HG02885 (cell line): ENCODE measurements around the gene NXPH4.

Experiments
- ATAC-seq: cut with Tn5 transposase; IDR thresholded peaks from one replicate; pipeline ENCODE4 v1.9.1; 2021; ENCODE audit warnings: mild to moderate bottlenecking; ENCODE audit not compliant: unreplicated experiment, poor library complexity

NXPH4 gene

DNA sequence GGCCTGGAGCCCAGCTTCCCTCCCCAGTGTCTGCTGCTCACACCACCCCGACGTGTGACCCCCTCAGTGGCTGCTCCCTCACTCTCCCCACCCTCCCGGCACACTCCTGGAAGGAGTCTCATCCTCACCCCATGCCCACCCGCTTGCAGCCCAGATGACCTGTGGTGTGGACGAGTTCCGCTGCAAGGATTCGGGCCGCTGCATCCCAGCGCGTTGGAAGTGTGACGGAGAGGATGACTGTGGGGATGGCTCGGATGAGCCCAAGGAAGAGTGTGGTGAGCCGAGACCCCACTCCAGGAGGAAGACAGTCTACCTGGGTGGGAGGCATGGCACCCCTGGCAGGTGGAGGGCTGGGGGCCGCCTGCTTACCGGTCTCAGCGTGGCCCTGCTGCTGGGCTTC is 15.0 kb upstream of the NXPH4 start:
- ATAC-seq, result no peak

DNA sequence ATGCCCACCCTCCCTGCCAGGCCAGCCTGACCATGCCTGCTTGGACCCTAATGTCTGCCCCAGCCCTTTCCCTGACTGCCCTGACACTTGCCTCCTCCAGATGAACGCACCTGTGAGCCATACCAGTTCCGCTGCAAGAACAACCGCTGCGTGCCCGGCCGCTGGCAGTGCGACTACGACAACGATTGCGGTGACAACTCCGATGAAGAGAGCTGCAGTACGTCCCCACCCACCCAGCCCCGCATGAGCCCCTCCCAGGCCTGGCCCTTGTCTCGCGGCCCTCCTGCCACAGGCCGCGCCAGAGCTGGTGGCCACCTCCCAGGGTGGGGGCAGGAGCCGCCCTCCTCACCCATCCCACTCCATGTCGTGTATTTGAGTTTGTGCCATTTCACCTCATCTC is 14.3 kb upstream of the NXPH4 start:
- ATAC-seq, result no peak

DNA sequence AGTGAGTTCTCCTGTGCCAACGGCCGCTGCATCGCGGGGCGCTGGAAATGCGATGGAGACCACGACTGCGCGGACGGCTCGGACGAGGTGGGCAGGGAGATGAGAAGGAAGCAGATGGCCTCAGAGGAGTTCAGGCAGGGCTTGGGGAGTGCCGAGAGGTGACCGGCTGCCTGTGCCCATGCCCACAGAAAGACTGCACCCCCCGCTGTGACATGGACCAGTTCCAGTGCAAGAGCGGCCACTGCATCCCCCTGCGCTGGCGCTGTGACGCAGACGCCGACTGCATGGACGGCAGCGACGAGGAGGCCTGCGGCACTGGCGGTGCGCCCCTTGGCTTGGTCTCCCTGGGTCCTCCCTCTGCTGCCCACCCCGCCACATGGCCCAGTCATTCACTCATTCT is 13.4 kb upstream of the NXPH4 start:
- ATAC-seq, result no peak

DNA sequence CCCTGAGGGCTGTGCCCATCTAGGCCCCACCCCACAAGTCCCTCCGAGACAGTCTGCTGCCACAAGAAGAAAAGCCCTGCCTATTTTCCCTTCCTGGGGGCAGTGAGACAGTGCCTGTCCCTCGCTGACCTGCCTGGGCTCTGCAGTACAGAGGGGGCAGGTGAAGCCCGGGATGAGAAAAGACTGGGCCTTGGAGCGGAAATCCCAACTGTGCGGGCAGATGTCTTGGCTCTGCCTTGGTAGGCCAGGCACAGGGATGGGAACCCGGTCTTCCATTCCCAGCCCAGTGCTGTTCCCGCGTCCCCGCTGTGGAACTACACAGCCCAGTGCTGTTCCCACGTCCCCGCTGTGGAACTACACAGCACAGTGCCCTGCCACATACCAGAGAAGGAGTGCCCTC is 12.8 kb upstream of the NXPH4 start:
- no peak for ATAC-seq

DNA sequence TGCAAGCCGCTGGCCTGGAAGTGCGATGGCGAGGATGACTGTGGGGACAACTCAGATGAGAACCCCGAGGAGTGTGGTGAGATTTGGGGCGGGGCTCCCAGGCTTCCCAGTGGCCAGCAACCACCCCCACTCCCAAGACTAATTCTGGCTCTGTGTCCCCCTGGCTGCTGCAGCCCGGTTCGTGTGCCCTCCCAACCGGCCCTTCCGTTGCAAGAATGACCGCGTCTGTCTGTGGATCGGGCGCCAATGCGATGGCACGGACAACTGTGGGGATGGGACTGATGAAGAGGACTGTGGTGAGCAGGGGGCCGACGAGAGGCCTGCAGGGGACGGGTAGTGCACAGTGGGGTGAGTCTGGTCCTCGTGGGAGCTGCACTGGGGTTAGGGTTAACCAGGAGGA is 12.1 kb upstream of the NXPH4 start:
- no peak for ATAC-seq

DNA sequence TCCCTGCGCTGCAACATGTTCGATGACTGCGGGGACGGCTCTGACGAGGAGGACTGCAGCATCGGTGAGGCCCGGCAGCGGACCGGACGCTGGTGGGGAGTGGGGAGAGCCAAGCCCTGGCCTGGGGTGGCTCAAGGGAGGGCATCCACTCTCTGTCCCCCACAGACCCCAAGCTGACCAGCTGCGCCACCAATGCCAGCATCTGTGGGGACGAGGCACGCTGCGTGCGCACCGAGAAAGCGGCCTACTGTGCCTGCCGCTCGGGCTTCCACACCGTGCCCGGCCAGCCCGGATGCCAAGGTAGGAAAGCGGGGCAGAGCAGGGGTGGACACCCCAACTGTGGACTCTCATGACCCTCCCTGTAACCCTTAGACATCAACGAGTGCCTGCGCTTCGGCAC is 11.4 kb upstream of the NXPH4 start:
- no peak for ATAC-seq

DNA sequence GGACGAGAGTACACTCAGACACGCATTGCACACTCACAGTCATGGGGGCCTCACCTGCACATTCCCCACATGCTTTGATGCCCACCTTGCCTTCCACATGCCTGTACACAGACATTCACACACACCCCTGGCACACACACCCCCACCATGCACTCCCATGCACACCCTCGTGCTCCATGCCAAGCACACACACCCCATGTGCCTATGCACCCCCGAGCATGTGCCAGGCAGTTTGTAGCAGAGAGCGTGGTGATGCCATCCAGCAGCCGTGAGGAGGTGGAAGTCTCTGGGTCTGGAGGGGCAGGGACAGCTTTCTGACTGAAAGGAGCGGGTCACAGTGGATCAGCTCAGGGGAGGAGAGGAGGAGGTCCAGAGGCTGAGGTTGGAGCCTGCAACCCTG is 10.7 kb upstream of the NXPH4 start:
- ATAC-seq, result no peak

DNA sequence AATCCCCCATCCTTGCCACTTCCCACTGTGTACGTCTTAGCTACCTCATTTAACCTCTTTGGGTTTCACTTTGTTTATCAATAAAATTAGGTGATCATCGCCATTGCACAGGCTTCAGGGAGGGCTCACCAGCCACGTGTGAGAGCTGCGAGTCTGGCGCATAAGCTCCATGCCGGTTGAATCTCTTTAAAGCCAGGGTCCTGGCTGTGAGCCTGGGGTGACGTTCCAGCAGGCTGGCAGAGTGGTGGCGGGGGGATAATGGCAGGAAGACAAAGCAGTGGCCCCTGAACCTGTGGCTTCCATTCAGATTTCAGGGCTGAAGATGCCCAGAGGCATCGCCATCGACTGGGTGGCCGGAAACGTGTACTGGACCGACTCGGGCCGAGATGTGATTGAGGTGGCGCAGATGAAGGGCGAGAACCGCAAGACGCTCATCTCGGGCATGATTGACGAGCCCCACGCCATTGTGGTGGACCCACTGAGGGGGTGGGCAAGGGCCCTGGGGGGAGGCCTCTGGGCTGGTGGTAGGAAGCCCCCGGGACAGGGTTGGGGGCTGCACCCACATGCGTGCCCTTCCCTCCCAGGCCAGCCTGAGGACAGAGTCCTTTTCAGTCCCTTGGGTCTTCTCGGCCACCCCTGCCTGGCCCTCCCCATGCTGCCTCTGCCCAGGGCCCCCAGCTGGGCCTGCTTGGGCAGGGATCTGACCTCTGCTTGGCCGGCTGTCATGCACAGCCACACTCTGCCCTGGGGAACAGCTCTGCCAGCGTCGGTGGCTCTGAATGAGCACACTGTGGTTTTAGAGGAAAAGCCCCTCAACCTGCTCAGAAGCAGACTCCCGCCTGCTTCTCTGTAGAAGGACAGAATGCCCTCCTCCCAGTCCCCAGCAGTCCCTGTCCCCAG is 8.6 kb upstream of the NXPH4 start:
- no peak for ATAC-seq

DNA sequence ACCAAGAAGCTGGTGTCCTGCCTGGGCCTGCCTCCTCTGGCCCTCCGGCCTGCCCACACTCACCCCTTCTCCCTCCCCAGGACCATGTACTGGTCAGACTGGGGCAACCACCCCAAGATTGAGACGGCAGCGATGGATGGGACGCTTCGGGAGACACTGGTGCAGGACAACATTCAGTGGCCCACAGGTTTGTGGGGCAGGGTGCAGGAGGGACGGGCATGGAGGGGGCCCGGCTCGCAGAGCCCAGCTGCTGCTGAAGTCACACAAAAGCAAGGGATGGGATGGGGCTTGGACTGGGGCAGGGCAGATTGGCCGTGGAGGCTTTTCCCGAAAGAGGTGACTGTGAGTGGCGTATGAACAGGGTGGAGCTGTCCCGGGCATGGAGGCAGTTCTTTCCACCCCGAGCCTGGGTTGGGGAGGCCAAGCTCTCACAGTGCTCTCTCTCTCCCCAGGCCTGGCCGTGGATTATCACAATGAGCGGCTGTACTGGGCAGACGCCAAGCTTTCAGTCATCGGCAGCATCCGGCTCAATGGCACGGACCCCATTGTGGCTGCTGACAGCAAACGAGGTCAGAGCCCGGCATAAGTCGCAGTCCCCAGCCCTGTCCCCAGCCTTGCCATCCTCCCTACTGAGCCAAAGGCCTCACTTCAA is 7.8 kb upstream of the NXPH4 start:
- no peak for ATAC-seq

DNA sequence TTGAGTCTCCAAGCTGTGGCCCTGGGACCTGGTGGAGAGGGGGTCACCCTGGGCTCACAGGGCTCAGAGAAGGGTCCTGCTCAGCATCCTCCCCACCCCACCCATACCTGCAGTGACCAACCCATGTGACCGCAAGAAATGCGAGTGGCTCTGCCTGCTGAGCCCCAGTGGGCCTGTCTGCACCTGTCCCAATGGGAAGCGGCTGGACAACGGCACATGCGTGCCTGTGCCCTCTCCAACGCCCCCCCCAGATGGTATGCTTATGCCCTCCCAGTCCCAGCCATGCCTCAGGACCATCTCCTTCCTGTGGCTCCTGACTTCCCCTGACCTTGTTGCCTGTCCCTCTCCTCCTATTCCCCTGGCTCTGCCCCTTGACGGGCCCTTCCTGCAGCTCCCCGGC is 6.7 kb upstream of the NXPH4 start:
- ATAC-seq, result no peak

DNA sequence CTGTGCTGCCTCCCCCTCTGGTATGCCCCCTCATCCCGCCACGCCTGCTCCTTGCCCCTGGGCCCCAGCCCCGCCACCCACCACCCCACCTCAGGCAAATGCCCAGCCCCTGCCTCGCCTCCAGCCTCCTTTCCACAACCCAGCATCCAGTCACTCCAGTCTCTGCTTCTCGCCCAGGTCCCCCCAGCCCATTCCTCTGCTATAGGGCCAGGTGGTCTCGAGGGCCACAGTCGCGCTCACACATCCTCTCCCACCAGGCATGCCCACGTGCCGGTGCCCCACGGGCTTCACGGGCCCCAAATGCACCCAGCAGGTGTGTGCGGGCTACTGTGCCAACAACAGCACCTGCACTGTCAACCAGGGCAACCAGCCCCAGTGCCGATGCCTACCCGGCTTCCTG is 6.1 kb upstream of the NXPH4 start:
- ATAC-seq, result no peak

DNA sequence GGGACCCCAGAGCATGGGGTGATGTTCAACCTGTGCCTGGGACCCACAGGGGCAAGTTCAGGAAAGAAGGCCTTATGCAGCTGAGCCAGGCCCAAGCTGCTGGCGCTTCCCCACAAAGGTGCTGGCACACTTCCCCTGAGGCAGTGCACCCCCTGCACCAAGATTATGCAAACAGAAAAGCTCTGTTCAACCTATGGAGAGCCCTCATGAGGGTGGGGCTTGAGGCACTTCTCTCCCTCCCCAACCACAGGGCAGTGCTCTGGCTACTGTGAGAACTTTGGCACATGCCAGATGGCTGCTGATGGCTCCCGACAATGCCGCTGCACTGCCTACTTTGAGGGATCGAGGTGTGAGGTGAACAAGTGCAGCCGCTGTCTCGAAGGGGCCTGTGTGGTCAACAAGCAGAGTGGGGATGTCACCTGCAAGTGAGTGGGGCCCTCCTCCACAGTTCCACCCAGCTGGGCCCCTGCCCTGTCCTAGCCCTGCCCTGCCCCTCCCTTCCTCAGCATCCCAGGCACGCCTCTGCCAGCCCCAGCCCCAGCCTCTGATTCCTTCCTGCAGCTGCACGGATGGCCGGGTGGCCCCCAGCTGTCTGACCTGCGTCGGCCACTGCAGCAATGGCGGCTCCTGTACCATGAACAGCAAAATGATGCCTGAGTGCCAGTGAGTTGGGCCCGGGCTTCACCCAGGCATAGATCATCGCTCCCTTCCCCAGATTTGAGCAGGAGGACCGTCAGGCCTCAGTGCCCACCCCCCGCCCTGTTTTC is 5.5 kb upstream of the NXPH4 start:
- ATAC-seq, result no peak

DNA sequence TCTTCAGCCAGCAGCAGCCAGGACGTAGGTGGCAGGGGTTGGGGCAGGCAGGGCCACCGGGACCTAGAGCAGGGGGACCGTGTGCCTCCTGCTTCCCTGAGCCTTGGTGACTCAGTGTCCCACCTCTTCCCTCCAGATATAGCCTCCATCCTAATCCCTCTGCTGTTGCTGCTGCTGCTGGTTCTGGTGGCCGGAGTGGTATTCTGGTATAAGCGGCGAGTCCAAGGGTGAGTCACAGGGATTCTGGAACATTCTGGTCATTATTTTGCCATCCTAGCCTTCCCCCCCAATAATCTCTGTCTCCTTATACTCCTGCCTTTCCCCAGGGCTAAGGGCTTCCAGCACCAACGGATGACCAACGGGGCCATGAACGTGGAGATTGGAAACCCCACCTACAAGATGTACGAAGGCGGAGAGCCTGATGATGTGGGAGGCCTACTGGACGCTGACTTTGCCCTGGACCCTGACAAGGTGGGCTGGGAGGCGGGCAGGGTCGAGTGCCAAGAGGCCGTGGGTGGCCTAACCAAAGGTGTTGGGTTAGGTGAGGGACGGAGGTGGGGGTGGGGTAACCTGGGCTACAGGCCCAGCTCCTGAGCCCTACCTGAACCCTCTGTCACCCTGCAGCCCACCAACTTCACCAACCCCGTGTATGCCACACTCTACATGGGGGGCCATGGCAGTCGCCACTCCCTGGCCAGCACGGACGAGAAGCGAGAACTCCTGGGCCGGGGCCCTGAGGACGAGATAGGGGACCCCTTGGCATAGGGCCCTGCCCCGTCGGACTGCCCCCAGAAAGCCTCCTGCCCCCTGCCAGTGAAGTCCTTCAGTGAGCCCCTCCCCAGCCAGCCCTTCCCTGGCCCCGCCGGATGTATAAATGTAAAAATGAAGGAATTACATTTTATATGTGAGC is 4.5 kb upstream of the NXPH4 start:
- ATAC-seq, result no peak

DNA sequence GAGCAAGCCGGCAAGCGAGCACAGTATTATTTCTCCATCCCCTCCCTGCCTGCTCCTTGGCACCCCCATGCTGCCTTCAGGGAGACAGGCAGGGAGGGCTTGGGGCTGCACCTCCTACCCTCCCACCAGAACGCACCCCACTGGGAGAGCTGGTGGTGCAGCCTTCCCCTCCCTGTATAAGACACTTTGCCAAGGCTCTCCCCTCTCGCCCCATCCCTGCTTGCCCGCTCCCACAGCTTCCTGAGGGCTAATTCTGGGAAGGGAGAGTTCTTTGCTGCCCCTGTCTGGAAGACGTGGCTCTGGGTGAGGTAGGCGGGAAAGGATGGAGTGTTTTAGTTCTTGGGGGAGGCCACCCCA is 3.9 kb upstream of the NXPH4 start:
- no peak for ATAC-seq

DNA sequence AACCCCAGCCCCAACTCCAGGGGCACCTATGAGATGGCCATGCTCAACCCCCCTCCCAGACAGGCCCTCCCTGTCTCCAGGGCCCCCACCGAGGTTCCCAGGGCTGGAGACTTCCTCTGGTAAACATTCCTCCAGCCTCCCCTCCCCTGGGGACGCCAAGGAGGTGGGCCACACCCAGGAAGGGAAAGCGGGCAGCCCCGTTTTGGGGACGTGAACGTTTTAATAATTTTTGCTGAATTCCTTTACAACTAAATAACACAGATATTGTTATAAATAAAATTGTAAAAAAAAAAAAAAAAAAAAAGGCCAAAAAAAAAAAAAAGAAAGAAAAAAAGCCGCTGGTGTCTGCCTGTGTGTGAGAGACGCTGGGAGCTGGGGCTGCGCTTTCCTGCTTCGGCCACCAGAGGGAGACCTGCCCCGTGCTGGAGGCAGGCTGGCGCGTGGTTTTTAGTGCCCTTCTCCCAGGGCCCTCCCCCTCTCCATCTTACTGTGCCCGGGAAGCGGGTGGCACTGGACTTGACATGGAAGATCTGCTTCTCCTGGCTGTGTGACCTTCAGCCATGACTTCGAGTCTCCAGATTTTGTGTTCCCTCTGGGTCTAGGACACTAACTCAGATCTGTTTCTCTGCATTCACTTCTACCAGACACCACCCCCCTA is 3.4 kb upstream of the NXPH4 start:
- ATAC-seq, result peak; percentile 52

DNA sequence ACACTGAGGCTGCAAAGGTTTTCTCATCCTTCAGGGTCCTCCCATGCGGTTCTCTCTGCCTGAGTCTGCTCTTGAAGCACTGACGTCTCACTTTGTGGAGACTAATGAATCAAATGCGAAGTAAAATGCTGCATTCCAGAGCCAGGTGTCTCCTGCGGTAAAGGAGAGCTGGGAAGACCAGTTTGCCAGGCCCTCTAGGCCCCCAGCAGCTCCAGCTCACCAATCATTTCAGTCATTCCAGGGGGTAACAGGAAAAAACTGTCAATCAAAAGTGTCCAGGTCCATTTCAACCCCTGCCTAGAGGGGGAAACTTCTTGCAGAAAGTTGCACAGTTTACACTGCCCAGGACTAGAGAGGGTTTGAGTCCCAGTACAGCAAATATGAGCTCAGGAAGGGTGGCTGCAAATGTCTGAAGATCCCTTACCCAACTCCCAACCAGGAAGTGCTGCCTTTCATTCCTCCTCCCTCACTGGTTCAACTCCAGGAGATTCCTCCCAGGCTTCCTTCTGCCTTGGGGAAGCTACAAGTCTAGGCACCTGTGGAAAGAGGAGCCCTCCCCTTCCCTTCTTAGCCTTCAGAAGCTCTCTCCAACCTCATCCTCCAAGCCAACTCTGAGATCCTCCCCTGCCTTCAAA is 2.7 kb upstream of the NXPH4 start:
- ATAC-seq, result no peak

DNA sequence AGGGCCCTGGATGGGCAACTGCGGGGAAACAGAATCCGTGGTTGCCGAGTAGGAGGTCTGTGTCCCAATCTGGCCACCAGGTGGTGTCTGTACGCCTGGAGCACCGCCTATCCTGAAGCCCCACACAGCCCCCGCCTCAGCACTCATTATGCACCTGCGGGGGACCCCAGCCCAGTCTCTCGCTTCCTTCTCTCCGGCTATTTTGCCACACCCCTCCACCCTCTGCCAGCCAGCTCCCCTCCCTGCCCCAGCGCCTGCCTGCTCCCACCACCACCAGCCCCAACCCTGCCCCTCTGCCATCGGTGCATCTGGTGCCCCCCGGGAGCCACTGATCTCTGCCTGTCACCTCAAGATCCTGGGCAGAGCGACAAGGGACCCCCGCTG is 2.2 kb upstream of the NXPH4 start:
- no peak for ATAC-seq

DNA sequence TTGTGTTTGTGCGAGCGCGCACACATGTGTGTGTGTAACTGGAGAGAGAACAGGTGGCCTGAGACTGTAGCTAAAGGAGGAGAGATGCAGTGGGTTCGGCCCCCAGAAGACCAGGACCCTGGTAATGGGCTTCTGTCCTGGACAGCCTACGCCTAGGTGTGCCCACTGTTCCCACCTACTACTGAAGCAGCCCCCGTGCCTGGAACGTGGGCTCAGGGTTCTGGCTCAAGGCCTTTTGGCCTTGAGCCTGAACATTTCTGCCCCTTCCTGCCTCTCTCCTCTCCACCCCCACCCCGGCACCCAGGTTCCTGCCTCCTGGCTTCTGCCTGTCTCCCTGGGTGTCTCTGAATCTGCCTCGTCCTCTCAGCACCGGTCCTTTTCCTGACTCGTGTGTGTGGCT is 1.5 kb upstream of the NXPH4 start:
- no peak for ATAC-seq

DNA sequence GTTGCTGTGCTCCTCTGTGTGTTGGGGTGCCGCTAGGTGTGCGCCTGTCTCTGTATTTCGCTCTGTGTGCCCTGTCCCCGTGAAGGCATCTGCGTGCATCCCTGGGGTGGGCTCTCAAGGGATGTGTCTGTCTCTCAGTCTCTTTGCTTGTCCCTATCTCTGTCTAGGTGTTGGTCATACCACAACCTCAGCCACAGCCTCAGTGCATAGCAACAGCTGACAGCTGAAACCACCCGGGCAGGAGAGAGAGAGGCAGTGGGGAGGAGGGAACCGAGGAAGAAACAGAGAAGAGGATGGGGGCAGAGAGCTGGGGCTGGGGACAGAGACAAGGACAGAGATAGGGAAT is 953 bp upstream of the NXPH4 start:
- ATAC-seq, result peak; percentile 42
